NCI-H187 (cell line): Measurements from ENCODE around the gene TMEM143.
A peak's percentile ranks its signal among the peaks of the same experiment; 100 is the strongest.

ENCODE experiments used
- DNase-seq, 2 experiments: peaks; one replicate each; lab custom pipeline; 2025; lab: John Stamatoyannopoulos, UW

Gene TMEM143

GRCh38 chr19:48359123-48359522 lies 4.6 kb downstream of the TMEM143 start:
- DNase-seq = no peak

GRCh38 chr19:48355365-48355954 lies 8.3 kb downstream of the TMEM143 start:
- DNase-seq = no peak

GRCh38 chr19:48354332-48354992 lies 9.3 kb downstream of the TMEM143 start:
- no peak for DNase-seq

- DNase-seq = no peak
Measured at GRCh38 chr19:48353677-48354076, 10.1 kb downstream of the TMEM143 start.

- peak; percentile 36 to 37 for DNase-seq
Measured at GRCh38 chr19:48351341-48351752, 12.4 kb downstream of the TMEM143 start.

- DNase-seq = no peak
Measured at GRCh38 chr19:48350856-48351255, 12.9 kb downstream of the TMEM143 start.

- no peak for DNase-seq
Measured at GRCh38 chr19:48348737-48349136, 15.0 kb downstream of the TMEM143 start.

GRCh38 chr19:48348045-48348444 lies 15.7 kb downstream of the TMEM143 start:
- no peak for DNase-seq

- DNase-seq = no peak
Measured at GRCh38 chr19:48346191-48346590, 17.5 kb downstream of the TMEM143 start.

GRCh38 chr19:48344892-48345291 lies 18.8 kb downstream of the TMEM143 start:
- DNase-seq = no peak

- DNase-seq = no peak
Measured at GRCh38 chr19:48342841-48343540, 20.7 kb downstream of the TMEM143 start.

GRCh38 chr19:48342414-48342738 lies 21.4 kb downstream of the TMEM143 start:
- DNase-seq = no peak

- DNase-seq = no peak
Measured at GRCh38 chr19:48341515-48342413, 22.0 kb downstream of the TMEM143 start.

GRCh38 chr19:48340995-48341394 lies 22.7 kb downstream of the TMEM143 start:
- DNase-seq = peak in 1 of 2 experiments; percentile 20

GRCh38 chr19:48338802-48339503 lies 24.8 kb downstream of the TMEM143 start:
- DNase-seq = no peak

- no peak for DNase-seq
Measured at GRCh38 chr19:48338253-48338755, 25.4 kb downstream of the TMEM143 start.

- peak; percentile 90 to 94 for DNase-seq
Measured at GRCh38 chr19:48333467-48334384, 30.0 kb downstream of the TMEM143 start.

GRCh38 chr19:48332662-48333466 lies 30.9 kb downstream of the TMEM143 start:
- DNase-seq = peak; percentile 99 to 100

GRCh38 chr19:48332351-48332661 lies 31.4 kb downstream of the TMEM143 start:
- no peak for DNase-seq
